Measurements from ENCODE around the gene CACNA2D4.

Gene CACNA2D4

DNA sequence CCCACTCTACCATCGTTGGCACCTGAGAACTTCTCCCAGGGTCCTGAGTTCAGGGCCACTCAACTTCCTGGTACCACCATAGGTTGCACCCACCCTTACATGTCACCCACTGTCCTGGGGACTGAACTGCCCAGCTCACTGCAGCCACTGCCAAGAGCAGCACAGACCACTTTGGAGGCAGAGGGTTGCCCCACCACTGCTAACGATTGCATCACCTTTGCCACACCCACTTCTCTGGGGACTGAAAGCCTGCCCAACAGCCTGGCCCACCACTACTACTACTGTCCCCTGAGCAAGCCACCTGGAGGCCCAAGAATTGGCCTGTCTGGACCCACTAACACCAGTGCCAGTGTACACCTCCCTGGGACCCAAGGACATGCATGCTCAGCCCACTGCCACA, 27.6 kb downstream of the CACNA2D4 start:
- H3K36me3 ChIP-seq (ENCODE audit: control insufficient read depth in 1 of 2, insufficient read depth in 2 of 2, low read depth in 1 of 2, low read length in 2 of 2), result no peaks in the 10 kb centered on the region
- H2BK12ac ChIP-seq (ENCODE audit: low read length in 2 of 2), result no peak overlapping the region
- DNase-seq, result no peak
- no peak overlapping the region for H2AK5ac ChIP-seq (ENCODE audit: low read length, severe bottlenecking)
- peaks cover 49% of the 10 kb centered on the region for H3K9me3 ChIP-seq (ENCODE audit: control insufficient read depth, low read length)
- H2BK15ac ChIP-seq (ENCODE audit: low read depth, poor library complexity, severe bottlenecking), result no peak overlapping the region
- H3K27me3 ChIP-seq (ENCODE audit: control insufficient read depth in 1 of 2, insufficient read depth in 1 of 2, low read length in 2 of 2), result peaks cover 12 to 32% of the 10 kb centered on the region in 2 experiments
- H3K4ac ChIP-seq (ENCODE audit: low read depth in 1 of 2, low read length in 2 of 2), result no peak overlapping the region
- H2BK120ac ChIP-seq (ENCODE audit: low read depth, low read length), result no peak overlapping the region
- H2AFZ ChIP-seq (ENCODE audit: low read depth, low read length), result no peak overlapping the region
- no peak overlapping the region for H3K23ac ChIP-seq (ENCODE audit: low read length in 2 of 2)
- H2BK5ac ChIP-seq (ENCODE audit: low read depth, low read length, poor library complexity, severe bottlenecking), result no peak overlapping the region
- peak overlapping the region; percentile 7 for H4K91ac ChIP-seq (ENCODE audit: low read length)
- H3K9ac ChIP-seq (ENCODE audit: low read length), result no peak overlapping the region
- no peak overlapping the region for H3K27ac ChIP-seq (ENCODE audit: low read length, poor library complexity, severe bottlenecking)
- no peak overlapping the region for H4K8ac ChIP-seq (ENCODE audit: low read length)
- no peak overlapping the region for H3K18ac ChIP-seq (ENCODE audit: low read depth in 1 of 2, low read length in 2 of 2)
- no peak overlapping the region for H3K4me2 ChIP-seq (ENCODE audit: low read length, poor library complexity, severe bottlenecking)
- H3K4me1 ChIP-seq (ENCODE audit: control insufficient read depth, insufficient read depth, low read depth, low read length), result no peaks in the 10 kb centered on the region
- no peaks in the 10 kb centered on the region for H3K79me1 ChIP-seq (replicated peaks; ENCODE audit: low read length, poor library complexity, severe bottlenecking)
- H3K14ac ChIP-seq (ENCODE audit: low read length in 2 of 2), result no peak overlapping the region
- WGBS, result 84% methylated on average over 2 of the region's 2 CpGs
- no peak overlapping the region for H3K4me3 ChIP-seq (ENCODE audit: insufficient read depth in 1 of 2, low read depth in 1 of 2, low read length in 2 of 2)

DNA sequence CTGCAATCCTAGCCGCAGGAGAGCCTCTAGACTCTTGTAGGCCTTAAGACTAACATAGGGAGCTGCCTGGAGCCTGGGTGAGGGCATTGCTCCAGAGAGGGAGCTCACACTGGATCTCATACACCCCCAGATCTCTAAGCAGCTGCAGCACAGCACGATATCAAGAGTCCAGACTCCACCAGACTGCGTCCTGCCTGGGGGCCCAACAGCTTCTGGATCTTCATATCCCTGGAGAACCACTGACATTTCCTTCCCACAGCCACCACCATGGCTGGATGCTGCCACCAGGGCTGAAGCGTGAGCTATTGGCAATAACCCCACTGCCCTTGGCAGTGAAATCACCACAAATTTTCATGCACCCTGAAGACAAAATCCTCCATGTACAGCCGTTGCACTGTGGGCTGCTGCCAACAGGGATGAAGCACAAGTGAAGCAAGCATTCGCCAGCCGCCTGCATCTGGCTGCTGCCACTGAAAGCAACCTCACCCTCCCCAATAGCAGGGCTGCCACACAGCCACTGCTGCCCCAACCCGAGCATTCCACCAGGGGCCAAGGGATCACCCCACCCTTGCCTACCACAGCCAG, 28.2 kb downstream of the CACNA2D4 start:
- H3K4me2 ChIP-seq (ENCODE audit: low read length, poor library complexity, severe bottlenecking), result no peak overlapping the region
- no peak overlapping the region for H3K27ac ChIP-seq (ENCODE audit: low read length, poor library complexity, severe bottlenecking)
- H2BK15ac ChIP-seq (ENCODE audit: low read depth, poor library complexity, severe bottlenecking), result no peak overlapping the region

DNA sequence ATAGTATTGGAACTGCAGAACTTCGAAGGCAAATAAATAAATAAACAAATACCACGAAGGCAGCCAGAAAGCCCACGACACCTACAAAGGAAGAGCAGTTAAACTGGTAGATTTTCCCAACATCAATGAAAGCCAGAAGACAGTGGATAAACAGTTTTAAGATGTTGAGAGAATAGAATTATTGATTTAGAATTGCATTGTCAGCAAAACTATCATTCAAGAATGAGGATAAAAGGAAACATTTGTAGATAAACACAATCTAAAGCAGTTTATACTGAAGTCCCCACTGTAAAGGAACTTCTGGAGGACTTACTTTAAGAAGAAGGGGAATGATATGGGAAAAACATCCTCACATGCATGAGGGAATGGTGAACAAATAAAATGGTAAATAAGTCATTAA, 29.5 kb downstream of the CACNA2D4 start:
- H3K14ac ChIP-seq (ENCODE audit: low read length in 2 of 2), result no peak overlapping the region
- H3K9ac ChIP-seq (ENCODE audit: low read length), result no peak overlapping the region
- no peak overlapping the region for H3K4ac ChIP-seq (ENCODE audit: low read depth in 1 of 2, low read length in 2 of 2)
- H2BK120ac ChIP-seq (ENCODE audit: low read depth, low read length), result no peak overlapping the region
- H2AK5ac ChIP-seq (ENCODE audit: low read length, severe bottlenecking), result no peak overlapping the region
- H4K8ac ChIP-seq (ENCODE audit: low read length), result no peak overlapping the region
- WGBS, result 88% methylated on average over 2 of the region's 3 CpGs
- H3K27me3 ChIP-seq (ENCODE audit: control insufficient read depth in 1 of 2, insufficient read depth in 1 of 2, low read length in 2 of 2), result peaks cover 15 to 50% of the 10 kb centered on the region in 2 experiments
- H3K36me3 ChIP-seq (ENCODE audit: control insufficient read depth in 1 of 2, insufficient read depth in 2 of 2, low read depth in 1 of 2, low read length in 2 of 2), result no peaks in the 10 kb centered on the region
- no peaks in the 10 kb centered on the region for H3K79me1 ChIP-seq (replicated peaks; ENCODE audit: low read length, poor library complexity, severe bottlenecking)
- no peak overlapping the region for H3K27ac ChIP-seq (ENCODE audit: low read length, poor library complexity, severe bottlenecking)
- peaks cover 39% of the 10 kb centered on the region for H3K9me3 ChIP-seq (ENCODE audit: control insufficient read depth, low read length)
- no peak for DNase-seq
- H2BK5ac ChIP-seq (ENCODE audit: low read depth, low read length, poor library complexity, severe bottlenecking), result no peak overlapping the region
- no peak overlapping the region for H4K91ac ChIP-seq (ENCODE audit: low read length)
- H3K4me1 ChIP-seq (ENCODE audit: control insufficient read depth, insufficient read depth, low read depth, low read length), result no peaks in the 10 kb centered on the region
- H2BK15ac ChIP-seq (ENCODE audit: low read depth, poor library complexity, severe bottlenecking), result no peak overlapping the region
- no peak overlapping the region for H2AFZ ChIP-seq (ENCODE audit: low read depth, low read length)
- no peak overlapping the region for H3K23ac ChIP-seq (ENCODE audit: low read length in 2 of 2)
- H3K4me2 ChIP-seq (ENCODE audit: low read length, poor library complexity, severe bottlenecking), result no peak overlapping the region
- H3K18ac ChIP-seq (ENCODE audit: low read depth in 1 of 2, low read length in 2 of 2), result no peak overlapping the region
- H2BK12ac ChIP-seq (ENCODE audit: low read length in 2 of 2), result no peak overlapping the region
- no peak overlapping the region for H3K4me3 ChIP-seq (ENCODE audit: insufficient read depth in 1 of 2, low read depth in 1 of 2, low read length in 2 of 2)

More for the DNA sequence above, 28.2 kb downstream of the CACNA2D4 start:
- Histone ChIP-seq H3K4ac (ENCODE audit: low read depth in 1 of 2, low read length in 2 of 2) (no peak overlapping the region), H3K9me3 (ENCODE audit: control insufficient read depth, low read length) (peaks cover 49% of the 10 kb centered on the region), H3K36me3 (ENCODE audit: control insufficient read depth in 1 of 2, insufficient read depth in 2 of 2, low read depth in 1 of 2, low read length in 2 of 2) (no peaks in the 10 kb centered on the region), H3K79me1 (replicated peaks; ENCODE audit: low read length, poor library complexity, severe bottlenecking) (no peaks in the 10 kb centered on the region), H3K4me1 (ENCODE audit: control insufficient read depth, insufficient read depth, low read depth, low read length) (no peaks in the 10 kb centered on the region), H4K91ac (ENCODE audit: low read length) (peak overlapping the region; percentile 20), H3K9ac (ENCODE audit: low read length) (no peak overlapping the region), H2BK5ac (ENCODE audit: low read depth, low read length, poor library complexity, severe bottlenecking) (no peak overlapping the region), H3K4me3 (ENCODE audit: insufficient read depth in 1 of 2, low read depth in 1 of 2, low read length in 2 of 2) (no peak overlapping the region), H2BK120ac (ENCODE audit: low read depth, low read length) (no peak overlapping the region), H2BK12ac (ENCODE audit: low read length in 2 of 2) (no peak overlapping the region), H3K14ac (ENCODE audit: low read length in 2 of 2) (no peak overlapping the region), H3K27me3 (ENCODE audit: control insufficient read depth in 1 of 2, insufficient read depth in 1 of 2, low read length in 2 of 2) (peaks cover 15 to 38% of the 10 kb centered on the region in 2 experiments), H3K18ac (ENCODE audit: low read depth in 1 of 2, low read length in 2 of 2) (no peak overlapping the region), H3K23ac (ENCODE audit: low read length in 2 of 2) (no peak overlapping the region), H2AFZ (ENCODE audit: low read depth, low read length) (no peak overlapping the region), H4K8ac (ENCODE audit: low read length) (no peak overlapping the region), H2AK5ac (ENCODE audit: low read length, severe bottlenecking) (no peak overlapping the region)
- no peak for DNase-seq
- WGBS, result 85% methylated on average over 8 of the region's 8 CpGs

DNA sequence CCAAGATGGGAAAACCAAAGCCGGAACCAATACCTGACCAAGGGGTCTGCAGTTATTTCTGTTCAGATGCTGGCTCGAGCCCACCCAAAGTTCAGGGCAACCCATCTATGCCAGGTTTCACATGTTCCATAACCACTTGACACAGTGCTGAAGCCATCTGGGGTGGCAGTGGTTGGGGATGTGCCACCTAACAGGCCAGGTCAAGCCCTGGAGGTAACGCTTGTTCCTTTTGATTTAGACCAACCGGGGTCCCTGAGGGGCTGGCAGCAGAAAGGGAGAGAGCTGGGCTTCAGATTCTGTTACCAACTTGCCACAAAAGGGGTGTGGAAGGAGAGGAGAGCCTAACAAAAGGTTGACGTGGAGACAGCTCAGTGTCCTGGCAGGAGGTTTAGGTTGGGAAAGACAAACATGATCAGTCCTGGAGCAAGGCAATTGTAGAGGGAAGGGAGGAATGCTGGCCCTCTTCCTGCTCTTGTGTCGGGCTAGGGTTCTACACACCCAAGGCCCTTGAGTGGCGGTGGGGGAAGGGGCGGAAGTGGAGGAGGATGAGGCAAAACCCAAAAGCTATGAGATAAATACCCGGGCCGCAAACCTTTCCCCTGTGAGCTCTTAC, 31.9 kb downstream of the CACNA2D4 start:
- Histone ChIP-seq H2BK5ac (ENCODE audit: low read depth, low read length, poor library complexity, severe bottlenecking) (no peak overlapping the region), H3K4ac (ENCODE audit: low read depth in 1 of 2, low read length in 2 of 2) (no peak overlapping the region), H3K79me1 (replicated peaks; ENCODE audit: low read length, poor library complexity, severe bottlenecking) (no peaks in the 10 kb centered on the region), H3K23ac (ENCODE audit: low read length in 2 of 2) (no peak overlapping the region), H3K36me3 (ENCODE audit: control insufficient read depth in 1 of 2, insufficient read depth in 2 of 2, low read depth in 1 of 2, low read length in 2 of 2) (no peaks in the 10 kb centered on the region), H3K4me1 (ENCODE audit: control insufficient read depth, insufficient read depth, low read depth, low read length) (no peaks in the 10 kb centered on the region), H3K27me3 (ENCODE audit: control insufficient read depth in 1 of 2, insufficient read depth in 1 of 2, low read length in 2 of 2) (peaks cover 15 to 73% of the 10 kb centered on the region in 2 experiments), H3K27ac (ENCODE audit: low read length, poor library complexity, severe bottlenecking) (no peak overlapping the region), H3K18ac (ENCODE audit: low read depth in 1 of 2, low read length in 2 of 2) (no peak overlapping the region), H2BK120ac (ENCODE audit: low read depth, low read length) (no peak overlapping the region), H2BK15ac (ENCODE audit: low read depth, poor library complexity, severe bottlenecking) (no peak overlapping the region), H3K4me3 (ENCODE audit: insufficient read depth in 1 of 2, low read depth in 1 of 2, low read length in 2 of 2) (no peak overlapping the region), H4K91ac (ENCODE audit: low read length) (no peak overlapping the region), H4K8ac (ENCODE audit: low read length) (no peak overlapping the region), H3K14ac (ENCODE audit: low read length in 2 of 2) (no peak overlapping the region), H2BK12ac (ENCODE audit: low read length in 2 of 2) (no peak overlapping the region), H2AK5ac (ENCODE audit: low read length, severe bottlenecking) (no peak overlapping the region), H3K9me3 (ENCODE audit: control insufficient read depth, low read length) (peaks cover 20% of the 10 kb centered on the region), H3K9ac (ENCODE audit: low read length) (no peak overlapping the region), H3K4me2 (ENCODE audit: low read length, poor library complexity, severe bottlenecking) (no peak overlapping the region), H2AFZ (ENCODE audit: low read depth, low read length) (no peak overlapping the region)
- DNase-seq, result no peak
- 75% methylated on average over 10 of the region's 10 CpGs for WGBS

Data from mesenchymal stem cell (in vitro differentiated cells and primary cell).